Aorta (tissue), 4 donors: ENCODE measurements around the gene MRPL38. TPM values are rescaled to one million over a fixed set of nuclear protein-coding genes. Genes with fewer than 3 reads are reported as not detected.

Experiments
- polyA plus RNA-seq, 2 donors: library from polyadenylated mRNA; stranded (reverse); fragments of 200-250 nt; gene quantifications; one replicate each; pipeline ENCODE4 v1.2.3, GENCODE V29; 2013
- total RNA-seq, 2 donors: library from RNA; stranded (reverse); fragmentation: NEBNext Ultra II Directional; extraction: Animal tissue kit (Norgen Biotek cat#: 25700); gene quantifications; one replicate each; pipeline ENCODE4 v1.2.1, GENCODE V29; 2021
- donor health status: healthy with polysubstance abuse.
- donor health status: Bipolar disorder and iron deficiency.
- donor health status: DM: no; HTN: no; CAD: no.
- donor health status: DM: yes; HTN: yes; CAD: no.

MRPL38 gene
- total and polyA plus RNA-seq, 4 donors, result 25.2 to 128 (median 58.3) TPM

Other genes starting within 250 kb of the MRPL38 start
- 10 to 100 TPM; 11.4 to 26.1 TPM for gene RECQL5, start 237.7 kb downstream of the MRPL38 start, total RNA-seq
- gene RECQL5, start 237.7 kb downstream of the MRPL38 start, polyA plus RNA-seq, result 10 to 100 TPM in 1 of 2 donors, 1 to 10 TPM in 1; 3.3 to 40.6 TPM
- gene SAP30BP, start 237.5 kb downstream of the MRPL38 start, total RNA-seq, result 10 to 100 TPM; 72.6 to 78.6 TPM
- 100 to 1,000 TPM in 1 of 2 donors, 10 to 100 TPM in 1; 43.3 to 127 TPM for gene SAP30BP, start 237.5 kb downstream of the MRPL38 start, polyA plus RNA-seq
- 10 to 100 TPM; 40.3 to 69.5 TPM for gene ITGB4, start 183.4 kb downstream of the MRPL38 start, total RNA-seq
- 10 to 100 TPM in 1 of 2 donors, 1 to 10 TPM in 1; 7.5 to 13.9 TPM for gene ITGB4, start 183.4 kb downstream of the MRPL38 start, polyA plus RNA-seq
- gene GALK1, start 139.7 kb downstream of the MRPL38 start, total RNA-seq, result 10 to 100 TPM; 16.8 to 27.1 TPM
- gene GALK1, start 139.7 kb downstream of the MRPL38 start, polyA plus RNA-seq, result 10 to 100 TPM; 16.9 to 44.8 TPM
- gene UNK, start 120.1 kb downstream of the MRPL38 start, total RNA-seq, result 10 to 100 TPM; 28.9 to 34.1 TPM
- gene UNK, start 120.1 kb downstream of the MRPL38 start, polyA plus RNA-seq, result 10 to 100 TPM in 1 of 2 donors, 1 to 10 TPM in 1; 8.8 to 21.7 TPM
- gene UNC13D, start 60.5 kb downstream of the MRPL38 start, total RNA-seq, result 10 to 100 TPM; 17.7 to 20.0 TPM
- gene UNC13D, start 60.5 kb downstream of the MRPL38 start, polyA plus RNA-seq, result 10 to 100 TPM in 1 of 2 donors, 1 to 10 TPM in 1; 3.8 to 23.1 TPM
- gene WBP2, start 49.5 kb downstream of the MRPL38 start, total RNA-seq, result 100 to 1,000 TPM; 104 to 122 TPM
- gene WBP2, start 49.5 kb downstream of the MRPL38 start, polyA plus RNA-seq, result 100 to 1,000 TPM in 1 of 2 donors, 10 to 100 TPM in 1; 54.6 to 123 TPM
- 10 to 100 TPM; 39.8 to 88.5 TPM for gene TRIM47, start 26.3 kb downstream of the MRPL38 start, total RNA-seq
- 10 to 100 TPM; 15.7 to 47.7 TPM for gene TRIM47, start 26.3 kb downstream of the MRPL38 start, polyA plus RNA-seq
- 10 to 100 TPM; 15.1 to 26.6 TPM for gene TRIM65, start 7.9 kb downstream of the MRPL38 start, total RNA-seq
- gene TRIM65, start 7.9 kb downstream of the MRPL38 start, polyA plus RNA-seq, result 10 to 100 TPM; 10.0 to 12.8 TPM
- 10 to 100 TPM in 1 of 2 donors, 1 to 10 TPM in 1; 5.5 to 12.2 TPM for gene FBF1, start 36.2 kb upstream of the MRPL38 start, total RNA-seq
- 10 to 100 TPM in 1 of 2 donors, 1 to 10 TPM in 1; 1.0 to 21.6 TPM for gene FBF1, start 36.2 kb upstream of the MRPL38 start, polyA plus RNA-seq
- gene ACOX1, start 74.3 kb upstream of the MRPL38 start, total RNA-seq, result 10 to 100 TPM; 41.5 to 48.8 TPM
- 10 to 100 TPM; 14.6 to 16.2 TPM for gene ACOX1, start 74.3 kb upstream of the MRPL38 start, polyA plus RNA-seq
- 10 to 100 TPM in 1 of 2 donors, 1 to 10 TPM in 1; 8.9 to 15.1 TPM for gene TEN1, start 74.4 kb upstream of the MRPL38 start, total RNA-seq
- gene TEN1, start 74.4 kb upstream of the MRPL38 start, polyA plus RNA-seq, result 10 to 100 TPM; 18.8 to 19.7 TPM
- 1 to 10 TPM; 3.5 to 7.2 TPM for gene CDK3, start 96.0 kb upstream of the MRPL38 start, total RNA-seq
- gene CDK3, start 96.0 kb upstream of the MRPL38 start, polyA plus RNA-seq, result 10 to 100 TPM in 1 of 2 donors, 1 to 10 TPM in 1; 3.9 to 24.0 TPM
- under 1 TPM; 0.16 to 0.21 TPM for gene EVPL, start 122.4 kb upstream of the MRPL38 start, total RNA-seq
- gene EVPL, start 122.4 kb upstream of the MRPL38 start, polyA plus RNA-seq, result 10 to 100 TPM in 1 of 2 donors, under 1 TPM in 1; 0.10 to 12.5 TPM
- 10 to 100 TPM; 57.6 to 60.9 TPM for gene SRP68, start 167.6 kb upstream of the MRPL38 start, total RNA-seq
- gene SRP68, start 167.6 kb upstream of the MRPL38 start, polyA plus RNA-seq, result 10 to 100 TPM; 35.1 to 41.8 TPM
- gene GALR2, start 169.9 kb upstream of the MRPL38 start, total RNA-seq, result not detected
- not detected for gene GALR2, start 169.9 kb upstream of the MRPL38 start, polyA plus RNA-seq
- not detected for gene ZACN, start 174.3 kb upstream of the MRPL38 start, total RNA-seq
- 1 to 10 TPM in 1 of 2 donors, under 1 TPM in 1; 0.75 to 3.0 TPM for gene ZACN, start 174.3 kb upstream of the MRPL38 start, polyA plus RNA-seq
- 100 to 1,000 TPM in 1 of 2 donors, 10 to 100 TPM in 1; 98.8 to 138 TPM for gene EXOC7, start 198.9 kb upstream of the MRPL38 start, total RNA-seq
- gene EXOC7, start 198.9 kb upstream of the MRPL38 start, polyA plus RNA-seq, result 100 to 1,000 TPM in 1 of 2 donors, 10 to 100 TPM in 1; 25.7 to 102 TPM
- not detected for gene FOXJ1, start 236.4 kb upstream of the MRPL38 start, total RNA-seq
- gene FOXJ1, start 236.4 kb upstream of the MRPL38 start, polyA plus RNA-seq, result not detected